ENCODE results near the gene UQCC5.

GRCh38 chr3:52529376-52530333 lies 6.8 kb upstream of the UQCC5 start:
- TF ChIP-seq POLR2A (IDR thresholded peaks at IDR 0.05; ENCODE audit: low read length) (no peak), ESRRA (IDR thresholded peaks at IDR 0.05; ENCODE audit: borderline replicate concordance, low read length) (no peak), NR3C1 (IDR thresholded peaks at IDR 0.05) (no peak), MAZ (IDR thresholded peaks at IDR 0.05; ENCODE audit: borderline replicate concordance, low read depth, low read length) (no peak), CHD2 (IDR thresholded peaks at IDR 0.05; ENCODE audit: low read length, partially characterized antibody) (no peak), PBX3 (IDR thresholded peaks at IDR 0.05) (no peak), MAFK (IDR thresholded peaks at IDR 0.05; ENCODE audit: partially characterized antibody) (no peak)
- TF ChIP-seq, protein P1, sequence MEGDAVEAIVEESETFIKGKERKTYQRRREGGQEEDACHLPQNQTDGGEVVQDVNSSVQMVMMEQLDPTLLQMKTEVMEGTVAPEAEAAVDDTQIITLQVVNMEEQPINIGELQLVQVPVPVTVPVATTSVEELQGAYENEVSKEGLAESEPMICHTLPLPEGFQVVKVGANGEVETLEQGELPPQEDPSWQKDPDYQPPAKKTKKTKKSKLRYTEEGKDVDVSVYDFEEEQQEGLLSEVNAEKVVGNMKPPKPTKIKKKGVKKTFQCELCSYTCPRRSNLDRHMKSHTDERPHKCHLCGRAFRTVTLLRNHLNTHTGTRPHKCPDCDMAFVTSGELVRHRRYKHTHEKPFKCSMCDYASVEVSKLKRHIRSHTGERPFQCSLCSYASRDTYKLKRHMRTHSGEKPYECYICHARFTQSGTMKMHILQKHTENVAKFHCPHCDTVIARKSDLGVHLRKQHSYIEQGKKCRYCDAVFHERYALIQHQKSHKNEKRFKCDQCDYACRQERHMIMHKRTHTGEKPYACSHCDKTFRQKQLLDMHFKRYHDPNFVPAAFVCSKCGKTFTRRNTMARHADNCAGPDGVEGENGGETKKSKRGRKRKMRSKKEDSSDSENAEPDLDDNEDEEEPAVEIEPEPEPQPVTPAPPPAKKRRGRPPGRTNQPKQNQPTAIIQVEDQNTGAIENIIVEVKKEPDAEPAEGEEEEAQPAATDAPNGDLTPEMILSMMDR (IDR thresholded peaks at IDR 0.05), result no peak
